ENCODE data around the gene RGS9.
"Not testable (repeated sequence)": the region's sequence is repeated elsewhere in the genome, so short reads cannot be mapped to it uniquely, and the experiment has no call there.

Gene RGS9

DNA sequence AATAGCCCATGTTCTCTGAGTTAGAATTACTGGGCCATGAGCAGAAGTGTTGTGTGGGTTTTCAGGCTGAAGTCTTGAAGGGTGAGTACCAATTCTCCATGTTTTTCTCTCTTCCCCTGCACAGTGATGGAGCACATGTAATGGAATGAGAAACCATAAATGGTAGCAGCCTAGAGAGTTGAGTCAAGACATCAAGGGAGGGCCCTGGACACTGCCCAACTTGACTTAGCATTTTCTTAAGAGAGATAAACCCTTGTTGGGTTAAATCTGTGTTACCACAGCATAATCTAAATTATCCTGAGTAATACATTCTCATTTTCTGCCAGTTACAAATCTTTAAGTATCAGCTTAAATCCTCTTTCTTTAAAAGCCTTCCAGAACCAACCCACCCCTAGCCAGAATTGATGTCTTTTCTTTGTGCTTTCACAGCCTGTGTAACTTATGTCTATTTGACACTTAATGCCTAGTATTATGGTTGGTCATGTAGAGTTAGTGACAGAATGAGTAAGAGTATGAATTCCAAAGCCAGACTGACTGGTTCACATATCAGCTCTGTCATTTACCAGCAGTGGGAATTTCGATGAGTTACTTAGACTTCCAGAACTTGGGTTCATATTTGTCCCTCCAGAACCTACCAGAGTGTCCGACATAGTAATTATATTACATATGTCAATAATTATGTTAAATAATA lies 27.0 kb upstream of the RGS9 start:
- no peak for DNase-seq (ENCODE audit: low read depth in 2 of 3, low spot score in 2 of 3)

- no peak for DNase-seq (ENCODE audit: low read depth in 2 of 3, low spot score in 2 of 3)
Observed at GRCh38 chr17:65115839-65116238, 21.3 kb upstream of the RGS9 start.

- DNase-seq (ENCODE audit: low read depth in 2 of 3, low spot score in 2 of 3) = not testable (repeated sequence)
Observed at GRCh38 chr17:65116515-65116914, 20.7 kb upstream of the RGS9 start.

GRCh38 chr17:65117384-65118035 lies 19.7 kb upstream of the RGS9 start:
- DNase-seq (ENCODE audit: low read depth in 2 of 3, low spot score in 2 of 3) = no peak

DNA sequence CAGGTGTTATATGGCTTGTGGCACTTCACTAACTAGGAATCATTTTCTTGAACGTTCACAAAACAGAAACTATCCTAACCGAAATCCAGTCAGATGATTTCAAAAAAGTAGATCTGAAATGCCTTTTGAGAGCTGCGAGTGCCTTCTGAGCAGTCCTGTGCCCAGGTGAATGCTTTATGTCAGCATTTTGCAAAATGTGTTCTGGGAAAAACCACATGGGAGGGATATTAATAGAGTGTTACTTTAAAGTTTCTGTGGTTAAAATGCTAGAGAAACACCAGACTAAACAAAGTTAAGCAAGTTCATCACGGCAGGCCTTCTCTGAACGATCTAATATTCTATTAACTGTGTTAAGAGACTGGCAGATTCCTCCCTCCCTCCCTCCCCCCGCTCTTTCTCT lies 15.8 kb upstream of the RGS9 start:
- no peak for DNase-seq (ENCODE audit: low read depth in 2 of 3, low spot score in 2 of 3)

DNA sequence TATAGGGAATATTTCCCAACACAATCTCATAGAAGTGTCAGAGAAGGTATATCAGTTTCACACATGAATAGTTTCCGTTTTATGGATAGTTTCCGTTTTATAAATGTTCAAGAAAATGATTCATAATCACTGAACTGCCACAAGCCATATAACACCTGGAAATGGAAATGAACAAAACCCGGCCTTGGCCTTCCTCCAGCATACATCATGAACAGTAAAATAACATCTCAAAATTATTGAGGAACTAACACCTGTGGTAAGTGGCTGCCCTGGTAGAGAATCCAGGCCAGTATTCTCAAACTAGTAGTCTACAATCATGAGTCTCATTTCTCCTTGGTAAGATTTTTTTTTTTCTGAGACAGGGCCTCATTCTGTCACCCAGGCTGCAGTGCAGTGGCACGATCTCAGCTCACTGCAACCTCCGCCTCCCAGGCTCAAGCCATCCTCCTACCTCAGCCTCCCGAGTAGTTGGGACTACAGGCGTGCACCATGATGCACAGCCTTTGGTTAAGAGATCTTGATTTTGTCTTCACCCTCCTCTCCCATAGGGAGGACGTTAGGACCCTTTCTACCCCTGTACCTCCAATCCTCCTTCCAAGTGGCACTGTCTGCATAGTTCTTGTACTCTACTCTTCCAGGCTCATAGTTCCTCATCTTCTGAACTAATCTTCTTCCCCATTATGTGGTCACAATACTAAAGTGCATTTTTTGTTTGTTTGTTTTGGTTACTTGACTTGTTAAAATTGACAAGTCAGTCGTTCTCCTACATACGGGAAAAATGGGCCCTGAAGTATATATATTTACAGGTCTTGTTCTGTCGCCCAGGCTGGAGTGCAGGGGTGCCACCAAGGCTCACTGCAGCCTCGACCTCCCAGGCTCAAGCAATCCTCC lies 15.0 kb upstream of the RGS9 start:
- DNase-seq (ENCODE audit: low read depth in 2 of 3, low spot score in 2 of 3) = no peak

GRCh38 chr17:65122836-65123756 lies 14.1 kb upstream of the RGS9 start:
- peak; percentile 50 to 65 (median 58) for DNase-seq (ENCODE audit: low read depth in 2 of 3, low spot score in 2 of 3)

DNA sequence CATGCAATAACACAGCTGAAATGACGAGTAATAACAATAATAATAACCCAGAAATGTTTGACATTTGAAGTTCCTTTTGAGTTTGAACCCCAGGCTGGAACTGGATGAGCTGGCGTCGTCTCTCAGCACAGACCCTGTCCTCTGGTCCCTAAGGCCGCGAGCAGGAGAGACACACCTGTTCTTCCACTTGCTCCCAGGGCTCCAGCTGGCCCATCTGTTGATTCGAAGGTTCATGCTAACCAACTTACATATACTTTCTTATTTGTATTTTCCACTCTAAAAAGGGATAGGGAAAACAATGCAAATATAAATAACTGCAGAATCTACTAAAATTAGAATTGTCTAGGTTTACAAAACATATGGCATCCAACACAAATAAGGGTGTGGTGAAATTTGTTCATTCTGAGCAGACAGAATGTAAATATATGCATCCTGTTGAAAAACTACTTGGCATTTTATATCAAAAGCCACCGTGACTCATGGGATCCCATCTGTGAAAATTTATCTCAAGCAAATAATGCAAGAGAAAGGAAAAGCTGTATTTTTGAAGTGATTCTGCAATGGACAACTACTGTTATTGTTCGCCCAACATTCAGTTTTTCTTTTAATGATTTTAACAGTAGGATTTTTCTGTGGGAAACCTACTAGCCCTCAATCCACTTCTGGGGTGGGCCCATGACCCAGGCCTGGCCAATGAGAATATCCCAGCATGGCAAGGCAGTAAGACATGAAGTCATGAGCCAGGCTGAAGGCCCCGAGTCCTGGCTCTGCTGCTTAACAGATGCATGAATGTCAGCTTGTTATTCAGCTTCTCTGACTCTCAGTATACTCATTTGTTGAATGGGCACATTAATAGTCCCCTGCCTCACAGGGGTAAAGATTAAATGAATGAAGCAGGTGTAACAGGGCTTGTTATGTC lies 13.2 kb upstream of the RGS9 start:
- no peak for DNase-seq (ENCODE audit: low read depth in 2 of 3, low spot score in 2 of 3)

DNA sequence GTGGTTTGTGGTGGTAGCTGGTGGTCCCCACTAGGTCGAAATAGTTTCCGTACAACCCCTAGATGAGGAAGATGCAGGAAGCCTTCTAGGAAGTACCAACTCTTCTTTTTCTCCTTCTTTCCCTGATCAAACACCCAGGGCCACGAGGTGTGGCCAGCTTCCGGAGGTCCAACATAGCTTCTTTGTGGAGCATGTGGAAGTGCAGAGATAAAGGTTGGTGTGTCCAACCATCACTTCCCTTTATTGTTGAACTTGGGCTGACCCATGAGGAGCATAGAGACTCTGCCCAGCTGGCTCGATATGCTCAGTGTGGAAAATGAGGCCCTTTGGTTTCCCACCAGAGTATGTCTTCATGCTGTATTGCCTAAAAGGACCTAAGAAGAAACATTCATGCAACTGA lies 6.3 kb upstream of the RGS9 start:
- no peak for DNase-seq (ENCODE audit: low read depth in 2 of 3, low spot score in 2 of 3)

DNA sequence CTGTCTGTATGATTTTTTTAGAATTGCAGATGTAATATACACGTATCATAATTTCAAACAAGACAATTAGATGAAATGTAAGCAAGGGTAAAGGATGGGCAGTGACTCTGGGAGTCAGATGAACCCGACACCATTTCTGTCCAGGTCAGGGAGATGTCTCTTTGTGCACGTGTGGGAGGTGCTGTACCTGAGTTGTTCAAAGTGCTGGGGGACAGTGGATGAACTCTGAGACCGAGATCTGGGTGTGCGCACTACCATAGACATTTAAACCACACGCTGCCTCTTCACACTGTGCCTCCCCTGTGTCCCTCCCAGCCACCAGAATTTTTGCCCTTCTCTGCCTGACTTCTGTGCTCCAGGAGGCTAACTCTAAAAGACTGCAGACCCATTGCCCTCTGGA lies 5.9 kb upstream of the RGS9 start:
- DNase-seq (ENCODE audit: low read depth in 2 of 3, low spot score in 2 of 3) = no peak

- DNase-seq (ENCODE audit: low read depth in 2 of 3, low spot score in 2 of 3) = no peak
Observed at GRCh38 chr17:65131946-65132345, 5.2 kb upstream of the RGS9 start.

- no peak for DNase-seq (ENCODE audit: low read depth in 2 of 3, low spot score in 2 of 3)
Observed at GRCh38 chr17:65134035-65134434, 3.1 kb upstream of the RGS9 start.

DNA sequence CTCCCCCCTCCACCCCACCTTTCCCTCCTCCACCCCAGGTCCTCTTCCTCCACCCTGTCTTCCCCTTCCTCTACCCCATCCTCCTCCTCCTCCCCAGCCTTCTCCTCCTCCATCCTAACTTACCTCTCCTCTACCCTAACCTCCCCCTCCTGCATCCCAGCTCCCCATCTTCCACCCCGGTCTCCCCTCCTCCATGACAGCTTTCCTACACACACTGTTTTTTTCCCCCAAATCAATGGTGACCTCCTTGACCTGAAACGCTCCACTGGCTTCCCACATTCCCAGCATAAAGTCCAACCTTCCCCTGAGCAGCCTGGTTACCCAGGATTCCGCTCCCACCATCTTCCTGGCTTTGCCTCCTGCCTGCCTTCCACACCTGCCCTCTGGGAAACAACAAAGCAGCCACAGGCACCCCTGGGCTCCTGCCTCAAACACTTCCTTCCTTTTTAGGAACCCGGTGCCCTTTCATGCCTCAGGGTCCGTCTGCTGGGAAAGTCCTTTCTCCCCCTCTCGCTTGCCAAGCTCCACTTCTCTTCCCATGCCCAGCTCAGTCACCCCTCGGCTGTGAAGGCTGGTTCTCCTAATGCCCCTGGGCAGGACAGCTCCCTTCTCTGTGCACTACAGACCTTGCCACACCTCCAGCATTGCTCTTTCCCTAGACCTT lies 2.1 kb downstream of the RGS9 start:
- no peak for DNase-seq (ENCODE audit: low read depth in 2 of 3, low spot score in 2 of 3)

DNA sequence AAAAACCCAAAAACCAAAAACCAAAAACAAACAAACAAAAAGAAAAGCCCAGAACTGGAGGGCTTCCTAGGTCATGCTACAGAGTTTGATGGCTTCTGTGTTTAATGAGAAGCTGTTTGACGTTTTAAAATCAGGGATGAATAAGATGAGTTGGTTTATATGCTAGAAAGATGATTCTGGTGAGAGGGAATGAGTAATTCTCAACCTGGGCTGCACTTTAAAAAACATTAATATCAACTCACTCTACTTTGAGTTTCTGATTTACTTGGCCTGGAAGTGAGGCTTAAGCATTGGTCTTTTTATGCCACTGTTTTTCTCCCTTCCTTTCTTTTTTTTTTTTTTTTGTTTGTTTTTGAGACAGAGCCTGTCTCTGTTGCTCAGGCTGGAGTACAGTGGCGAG lies 5.1 kb downstream of the RGS9 start:
- no peak for DNase-seq (ENCODE audit: low read depth in 2 of 3, low spot score in 2 of 3)

GRCh38 chr17:65143889-65144604 lies 6.9 kb downstream of the RGS9 start:
- DNase-seq (ENCODE audit: low read depth in 2 of 3, low spot score in 2 of 3) = no peak

GRCh38 chr17:65145743-65146142 lies 8.6 kb downstream of the RGS9 start:
- DNase-seq (ENCODE audit: low read depth in 2 of 3, low spot score in 2 of 3) = no peak

DNA sequence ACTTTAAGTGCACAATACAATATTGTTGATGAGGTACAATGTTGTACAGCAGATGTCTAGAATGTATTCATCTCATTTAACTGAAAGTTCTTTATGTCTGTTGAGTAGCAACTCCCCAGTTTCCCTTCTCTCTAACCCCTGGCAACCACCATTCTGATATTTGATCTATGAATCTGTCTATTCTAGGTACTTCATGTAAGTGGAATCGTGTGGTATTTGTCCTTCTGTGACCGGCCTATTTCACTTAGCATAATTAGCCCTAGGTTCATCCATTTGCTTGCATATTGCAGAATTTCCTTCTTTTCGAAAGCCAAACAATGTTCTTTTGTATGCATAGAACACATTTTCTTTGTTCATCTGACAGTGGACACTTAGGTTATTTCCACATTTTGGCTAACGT lies 10.8 kb downstream of the RGS9 start:
- DNase-seq (ENCODE audit: low read depth in 2 of 3, low spot score in 2 of 3) = no peak

DNA sequence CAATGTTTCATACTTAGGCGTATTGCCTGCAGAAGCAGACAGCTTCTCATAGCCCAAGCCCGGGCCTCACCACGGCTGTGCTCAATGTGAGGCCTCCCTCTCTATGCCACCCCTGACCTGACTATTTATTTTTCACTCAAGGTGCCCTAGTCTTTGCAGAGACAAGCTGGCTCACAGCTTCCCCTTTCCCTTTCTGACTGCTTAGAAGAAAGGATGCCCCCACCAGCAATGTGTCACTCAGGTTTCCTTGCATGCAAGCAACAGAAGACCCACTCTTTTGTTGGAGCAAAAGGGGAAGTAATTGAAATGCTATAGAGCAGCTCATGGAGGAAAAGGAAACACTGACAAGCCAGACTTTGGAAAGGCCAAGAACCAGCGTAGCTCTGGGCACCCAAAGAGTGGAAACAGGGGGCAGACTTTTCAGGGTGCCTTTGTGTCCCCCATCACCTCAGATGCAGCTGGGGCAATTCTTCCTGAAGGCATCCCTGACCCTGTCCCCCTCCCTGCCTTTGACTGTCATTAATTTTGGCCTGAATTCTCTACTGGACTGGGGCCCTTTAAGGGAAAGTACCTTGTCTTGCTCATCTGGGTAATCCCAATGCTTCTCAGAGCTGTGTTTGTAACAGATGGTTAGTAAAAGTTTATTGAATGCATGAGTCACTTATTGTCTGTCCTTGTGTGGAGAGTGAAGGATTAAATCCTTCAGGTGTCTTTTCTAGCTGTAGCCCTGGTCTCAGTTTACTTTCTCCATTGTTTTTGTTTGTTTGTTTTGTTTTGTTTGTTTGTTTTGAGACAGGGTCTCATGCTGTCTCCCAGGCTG lies 17.8 kb downstream of the RGS9 start:
- DNase-seq (ENCODE audit: low read depth in 2 of 3, low spot score in 2 of 3) = no peak

All from activated CD8-positive, alpha-beta memory T cell treated with anti-CD3 and anti-CD28 coated beads for 48 hours (primary cell).